Measurements from ENCODE around the gene HOXD13. TPM values are rescaled to one million over a fixed set of nuclear protein-coding genes. Genes with fewer than 3 reads are reported as not detected.

HOXD13 gene
- total RNA-seq, 1 donor from 2014 or later = not detected

GRCh38 chr2:176118601-176119339 is 26.2 kb downstream of the HOXD13 start:
- peak in 1 of 2 donors; percentile 88 for DNase-seq (ENCODE audit: low read depth in 2 of 2)

GRCh38 chr2:176120364-176121189 is 28.1 kb downstream of the HOXD13 start:
- peak in 1 of 2 donors; percentile 50 for DNase-seq (ENCODE audit: low read depth in 2 of 2)

- DNase-seq (ENCODE audit: low read depth in 2 of 2) = peak in 1 of 2 donors; percentile 47
Measured at GRCh38 chr2:176121190-176122051, 28.9 kb downstream of the HOXD13 start.

- peak in 1 of 2 donors; percentile 95 for DNase-seq (ENCODE audit: low read depth in 2 of 2)
Measured at GRCh38 chr2:176122052-176122682, 29.6 kb downstream of the HOXD13 start.

GRCh38 chr2:176122683-176123410 is 30.3 kb downstream of the HOXD13 start, which contains the start of gene HOXD9:
HOXD9 (plus strand) TSS chr2:176122719; CDS start chr2:176122769, 50 bp downstream.
- peak in 1 of 2 donors; percentile 60 for DNase-seq (ENCODE audit: low read depth in 2 of 2)

GRCh38 chr2:176123411-176124109 is 31.0 kb downstream of the HOXD13 start:
- DNase-seq (ENCODE audit: low read depth in 2 of 2) = peak in 1 of 2 donors; percentile 55

GRCh38 chr2:176124110-176124946 is 31.8 kb downstream of the HOXD13 start:
- peak in 1 of 2 donors; percentile 50 for DNase-seq (ENCODE audit: low read depth in 2 of 2)

- peak in 1 of 2 donors; percentile 33 for DNase-seq (ENCODE audit: low read depth in 2 of 2)
Measured at GRCh38 chr2:176124947-176125771, 32.6 kb downstream of the HOXD13 start.

- peak in 1 of 2 donors; percentile 72 for DNase-seq (ENCODE audit: low read depth in 2 of 2)
Measured at GRCh38 chr2:176125772-176126054, 33.2 kb downstream of the HOXD13 start.

- peak; percentile 86 for DNase-seq (ENCODE audit: low read depth in 2 of 2)
Measured at GRCh38 chr2:176126929-176127773, 34.6 kb downstream of the HOXD13 start.

- DNase-seq (ENCODE audit: low read depth in 2 of 2) = no peak
Measured at GRCh38 chr2:176127774-176128072, 35.2 kb downstream of the HOXD13 start.

GRCh38 chr2:176128172-176128981 is 35.9 kb downstream of the HOXD13 start:
- peak in 1 of 2 donors; percentile 58 for DNase-seq (ENCODE audit: low read depth in 2 of 2)

GRCh38 chr2:176128982-176129796 is 36.7 kb downstream of the HOXD13 start, which contains the start of gene HOXD8:
HOXD8 (plus strand) TSS chr2:176129705; CDS start chr2:176130367, 662 bp downstream.
- peak; percentile 88 to 96 for DNase-seq (ENCODE audit: low read depth in 2 of 2)

- DNase-seq (ENCODE audit: low read depth in 2 of 2) = no peak
Measured at GRCh38 chr2:176129813-176130146, 37.3 kb downstream of the HOXD13 start.

- peak in 1 of 2 donors; percentile 85 for DNase-seq (ENCODE audit: low read depth in 2 of 2)
Measured at GRCh38 chr2:176130147-176130956, 37.8 kb downstream of the HOXD13 start.
